GM18507 (cell line): ENCODE measurements around the gene INPP4B.
A peak's percentile ranks its signal among the peaks of the same experiment; 100 is the strongest.

Experiments used
- DNase-seq: peaks from one replicate; pipeline ENCODE4 v3.0.0; 2011; ENCODE audit warnings: low read depth; ENCODE audit not compliant: insufficient read length; ENCODE audit errors: extremely low spot score
- FAIRE-seq: peaks from 2 replicates; lab custom pipeline; 2011; peaks lifted over from hg19 to GRCh38; lab: Jason Lieb, UNC

Gene INPP4B

GRCh38 chr4:142598132-142598531, 248.0 kb downstream of the INPP4B start:
- no peak for FAIRE-seq
- no peak for DNase-seq

- FAIRE-seq = no peak
- DNase-seq = no peak
These were observed 249.5 kb downstream of the INPP4B start for GRCh38 chr4:142596595-142596994.

- no peak for DNase-seq
- no peak for FAIRE-seq
These were observed 250.0 kb downstream of the INPP4B start for GRCh38 chr4:142596121-142596520.

GRCh38 chr4:142595222-142595871, 250.8 kb downstream of the INPP4B start:
- DNase-seq (no peak), FAIRE-seq (no peak)

- no peak for FAIRE-seq
- no peak for DNase-seq
These were observed 260.7 kb downstream of the INPP4B start for GRCh38 chr4:142585411-142585810.

- DNase-seq (no peak), FAIRE-seq (no peak)
These were observed 262.4 kb downstream of the INPP4B start for GRCh38 chr4:142583708-142584107.

- no peak for FAIRE-seq
- no peak for DNase-seq
These were observed 263.8 kb downstream of the INPP4B start for GRCh38 chr4:142582340-142582739.

- FAIRE-seq (no peak), DNase-seq (no peak)
These were observed 264.2 kb downstream of the INPP4B start for GRCh38 chr4:142581881-142582280.

- no peak for DNase-seq
- no peak for FAIRE-seq
These were observed 266.7 kb downstream of the INPP4B start for GRCh38 chr4:142579443-142579842.

- DNase-seq = no peak
- no peak for FAIRE-seq
These were observed 271.8 kb downstream of the INPP4B start for GRCh38 chr4:142574306-142574705.

GRCh38 chr4:142572071-142572470, 274.0 kb downstream of the INPP4B start:
- DNase-seq (no peak), FAIRE-seq (no peak)

GRCh38 chr4:142567620-142568451, 278.3 kb downstream of the INPP4B start:
- DNase-seq = no peak
- peak; percentile 36 for FAIRE-seq

GRCh38 chr4:142567199-142567598, 278.9 kb downstream of the INPP4B start:
- no peak for DNase-seq
- peak; percentile 67 for FAIRE-seq

- DNase-seq (no peak), FAIRE-seq (no peak)
These were observed 279.3 kb downstream of the INPP4B start for GRCh38 chr4:142566777-142567176.

- no peak for FAIRE-seq
- DNase-seq = no peak
These were observed 279.9 kb downstream of the INPP4B start for GRCh38 chr4:142566243-142566642.

GRCh38 chr4:142565771-142566170, 280.3 kb downstream of the INPP4B start:
- no peak for DNase-seq
- peak; percentile 68 for FAIRE-seq

- DNase-seq (no peak), FAIRE-seq (peak; percentile 26)
These were observed 282.3 kb downstream of the INPP4B start for GRCh38 chr4:142563682-142564291.

GRCh38 chr4:142559986-142560385, 286.1 kb downstream of the INPP4B start:
- no peak for FAIRE-seq
- no peak for DNase-seq

- FAIRE-seq (no peak), DNase-seq (no peak)
These were observed 287.2 kb downstream of the INPP4B start for GRCh38 chr4:142558851-142559250.

GRCh38 chr4:142557239-142557801, 288.8 kb downstream of the INPP4B start:
- no peak for DNase-seq
- no peak for FAIRE-seq
